ENCODE data around the gene LBHD2. TPM values are rescaled to one million over a fixed set of nuclear protein-coding genes. Genes with fewer than 3 reads are reported as not detected.
"Not testable (repeated sequence)": the region's sequence is repeated elsewhere in the genome, so short reads cannot be mapped to it uniquely, and the experiment has no call there.

The LBHD2 gene
- total and polyA plus RNA-seq, 2 of the 13 experiments (the other 11 are each of a cell fraction or from before 2014, with no cell fraction given): 0.67 to 1.00 TPM

DNA sequence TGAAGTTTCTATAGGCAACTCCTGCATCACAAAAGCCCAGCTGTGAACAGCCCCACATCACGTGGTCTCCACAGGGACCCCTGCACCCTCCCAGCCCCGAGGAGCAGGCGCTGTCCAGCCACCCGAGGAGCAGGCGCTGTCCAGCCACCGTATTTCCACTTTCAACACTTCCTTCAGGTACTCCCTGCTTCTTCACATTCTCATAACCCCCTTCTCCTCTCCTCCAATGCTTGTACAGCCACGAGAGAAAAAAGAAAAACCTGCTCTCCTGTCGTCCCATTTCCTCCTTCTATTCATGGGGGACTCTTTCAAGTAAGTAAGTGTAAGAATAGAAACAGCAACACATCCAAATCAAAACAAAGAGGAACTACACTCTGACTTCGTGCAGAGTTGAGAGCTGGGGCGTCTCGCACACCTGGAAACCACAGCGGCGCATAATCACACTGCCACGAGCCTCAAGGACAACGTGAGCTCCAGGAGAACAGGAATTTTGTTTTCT lies 38.6 kb upstream of the LBHD2 start:
- 91% methylated on average over 15 of the region's 15 CpGs for WGBS (ENCODE audit: low lambda C conversion rate)
- Histone ChIP-seq H3K9ac (ENCODE audit: insufficient read depth, low read depth, low read length) (no peak overlapping the region), H2AFZ (ENCODE audit: low read length) (no peak overlapping the region), H3K36me3 (replicated peaks in 1 of 2; ENCODE audit: control insufficient read depth in 1 of 2, insufficient read depth in 2 of 2, low read length in 2 of 2) (peaks cover 7 to 11% of the 10 kb centered on the region in 2 experiments; a peak in 3 of 5 replicates), H3K4me3 (replicated peaks in 1 of 3; ENCODE audit: insufficient read depth in 1 of 3, low read depth in 2 of 3, low read length in 3 of 3) (no peak overlapping the region), H3K79me2 (ENCODE audit: insufficient read depth, low read length) (peaks cover 42% of the 10 kb centered on the region), H3K27me3 (ENCODE audit: control insufficient read depth in 1 of 2, insufficient read depth in 2 of 2, low read length in 2 of 2) (no peaks in the 10 kb centered on the region), H3K4me1 (ENCODE audit: insufficient read depth, low read length) (no peaks in the 10 kb centered on the region), H3K4me2 (ENCODE audit: low read depth, low read length) (no peak overlapping the region), H4K20me1 (ENCODE audit: insufficient read depth, low read length) (no peaks in the 10 kb centered on the region), H3K9me3 (ENCODE audit: low read length) (no peaks in the 10 kb centered on the region), H3K27ac (ENCODE audit: extremely low read length, insufficient read depth, low read length) (no peak overlapping the region)
- intact Hi-C loops (cut with micrococcal nuclease; ENCODE audit: unreplicated experiment): no loop called here
- TF ChIP-seq ZNF230 (CRISPR knock-in tag; IDR thresholded peaks at IDR 0.05): no peak
- TF ChIP-seq, protein P1, sequence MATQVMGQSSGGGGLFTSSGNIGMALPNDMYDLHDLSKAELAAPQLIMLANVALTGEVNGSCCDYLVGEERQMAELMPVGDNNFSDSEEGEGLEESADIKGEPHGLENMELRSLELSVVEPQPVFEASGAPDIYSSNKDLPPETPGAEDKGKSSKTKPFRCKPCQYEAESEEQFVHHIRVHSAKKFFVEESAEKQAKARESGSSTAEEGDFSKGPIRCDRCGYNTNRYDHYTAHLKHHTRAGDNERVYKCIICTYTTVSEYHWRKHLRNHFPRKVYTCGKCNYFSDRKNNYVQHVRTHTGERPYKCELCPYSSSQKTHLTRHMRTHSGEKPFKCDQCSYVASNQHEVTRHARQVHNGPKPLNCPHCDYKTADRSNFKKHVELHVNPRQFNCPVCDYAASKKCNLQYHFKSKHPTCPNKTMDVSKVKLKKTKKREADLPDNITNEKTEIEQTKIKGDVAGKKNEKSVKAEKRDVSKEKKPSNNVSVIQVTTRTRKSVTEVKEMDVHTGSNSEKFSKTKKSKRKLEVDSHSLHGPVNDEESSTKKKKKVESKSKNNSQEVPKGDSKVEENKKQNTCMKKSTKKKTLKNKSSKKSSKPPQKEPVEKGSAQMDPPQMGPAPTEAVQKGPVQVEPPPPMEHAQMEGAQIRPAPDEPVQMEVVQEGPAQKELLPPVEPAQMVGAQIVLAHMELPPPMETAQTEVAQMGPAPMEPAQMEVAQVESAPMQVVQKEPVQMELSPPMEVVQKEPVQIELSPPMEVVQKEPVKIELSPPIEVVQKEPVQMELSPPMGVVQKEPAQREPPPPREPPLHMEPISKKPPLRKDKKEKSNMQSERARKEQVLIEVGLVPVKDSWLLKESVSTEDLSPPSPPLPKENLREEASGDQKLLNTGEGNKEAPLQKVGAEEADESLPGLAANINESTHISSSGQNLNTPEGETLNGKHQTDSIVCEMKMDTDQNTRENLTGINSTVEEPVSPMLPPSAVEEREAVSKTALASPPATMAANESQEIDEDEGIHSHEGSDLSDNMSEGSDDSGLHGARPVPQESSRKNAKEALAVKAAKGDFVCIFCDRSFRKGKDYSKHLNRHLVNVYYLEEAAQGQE (IDR thresholded peaks at IDR 0.05; ENCODE audit: borderline replicate concordance in 1 of 2, low read depth in 1 of 2, low read length in 2 of 2): peak in 1 of 2 experiments; percentile 36; a peak in 2 of 4 replicates
- TF ChIP-seq ZNF781 (CRISPR knock-in tag; IDR thresholded peaks at IDR 0.05; ENCODE audit: borderline replicate concordance, not compliant biosample characterization): no peak
- ChIA-PET CTCF (ENCODE audit: low intra/inter-chr PET ratio, low total read pairs) (no interaction called here), POLR2A (no interaction called here)
- DNase-seq (ENCODE audit: low spot score): no peak
- BruUV-seq (replicated peaks): no TSS peak
- ATAC-seq: no peak
- no peak for FAIRE-seq
- in situ Hi-C loops (cut with HindIII; ENCODE audit: extremely low pct_ligation_motif_present, low pct_unique_long_range_greater_than_20kb): no loop called here

DNA sequence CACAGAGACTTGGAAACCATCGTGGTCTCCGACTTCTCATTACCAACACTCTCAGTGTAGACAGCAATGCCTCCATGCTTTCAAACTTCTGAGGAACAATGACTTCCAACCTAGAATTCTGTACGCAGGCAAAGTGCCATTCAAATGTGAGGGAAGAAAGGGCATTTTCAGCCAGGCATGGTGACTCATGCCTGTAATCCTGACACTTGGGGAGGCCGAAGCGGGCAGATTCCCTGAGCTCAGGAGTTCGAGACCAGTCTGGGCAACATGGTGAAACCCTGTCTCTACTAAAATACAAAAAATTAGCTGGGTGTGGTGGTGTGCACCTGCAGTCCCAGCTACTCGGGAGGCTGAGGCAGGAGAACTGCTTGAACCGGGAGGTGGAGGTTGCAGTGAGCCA lies 36.6 kb upstream of the LBHD2 start:
- H3K27me3 ChIP-seq (ENCODE audit: control insufficient read depth in 1 of 2, insufficient read depth in 2 of 2, low read length in 2 of 2); H3K36me3 ChIP-seq (replicated peaks in 1 of 2; ENCODE audit: control insufficient read depth in 1 of 2, insufficient read depth in 2 of 2, low read length in 2 of 2); in situ Hi-C loops (cut with HindIII; ENCODE audit: extremely low pct_ligation_motif_present, low pct_unique_long_range_greater_than_20kb); FAIRE-seq; BruUV-seq (replicated peaks); H3K9ac ChIP-seq (ENCODE audit: insufficient read depth, low read depth, low read length); CTCF ChIA-PET (ENCODE audit: low intra/inter-chr PET ratio, low total read pairs); ATAC-seq; H4K20me1 ChIP-seq (ENCODE audit: insufficient read depth, low read length); H2AFZ ChIP-seq (ENCODE audit: low read length); H3K4me3 ChIP-seq (replicated peaks in 1 of 3; ENCODE audit: insufficient read depth in 1 of 3, low read depth in 2 of 3, low read length in 3 of 3); H3K27ac ChIP-seq (ENCODE audit: extremely low read length, insufficient read depth, low read length); H3K9me3 ChIP-seq (ENCODE audit: low read length); intact Hi-C loops (cut with micrococcal nuclease; ENCODE audit: unreplicated experiment); DNase-seq (ENCODE audit: low spot score); POLR2A ChIA-PET; H3K4me2 ChIP-seq (ENCODE audit: low read depth, low read length): not testable (repeated sequence)
- WGBS (ENCODE audit: low lambda C conversion rate): 94% methylated on average over 8 of the region's 8 CpGs
- peaks cover 11% of the 10 kb centered on the region for H3K4me1 ChIP-seq (ENCODE audit: insufficient read depth, low read length)
- peaks cover 42% of the 10 kb centered on the region for H3K79me2 ChIP-seq (ENCODE audit: insufficient read depth, low read length)
